ENCODE results near the gene IDH3B. TPM values are rescaled to one million over a fixed set of nuclear protein-coding genes. Genes with fewer than 3 reads are reported as not detected.
"Not testable (repeated sequence)": the region's sequence is repeated elsewhere in the genome, so short reads cannot be mapped to it uniquely, and the experiment has no call there.

The IDH3B gene
- 76.2 TPM for total RNA-seq

- DNase-seq (ENCODE audit: low spot score in 2 of 2) (peak; percentile 79 to 92), FAIRE-seq (no peak)
Measured at GRCh38 chr20:2663887-2664719, at the start of gene IDH3B. TSS of gene IDH3B (minus strand) at chr20:2664216. CDS start at chr20:2664188, 28 bp downstream.

GRCh38 chr20:2713285-2713684 lies 49.3 kb upstream of the IDH3B start:
- FAIRE-seq (no peak), DNase-seq (ENCODE audit: low spot score in 2 of 2) (no peak)

- DNase-seq (ENCODE audit: low spot score in 2 of 2), result no peak
- FAIRE-seq, result no peak
Measured at GRCh38 chr20:2709205-2709981, 45.4 kb upstream of the IDH3B start.

- DNase-seq (ENCODE audit: low spot score in 2 of 2) (no peak), FAIRE-seq (no peak)
Measured at GRCh38 chr20:2708665-2709064, 44.6 kb upstream of the IDH3B start.

- DNase-seq (ENCODE audit: low spot score in 2 of 2) (no peak), FAIRE-seq (no peak)
Measured at GRCh38 chr20:2708073-2708415, 44.0 kb upstream of the IDH3B start.

- FAIRE-seq (no peak), DNase-seq (ENCODE audit: low spot score in 2 of 2) (no peak)
Measured at GRCh38 chr20:2707353-2708072, 43.5 kb upstream of the IDH3B start.

- DNase-seq (ENCODE audit: low spot score in 2 of 2) (no peak), FAIRE-seq (no peak)
Measured at GRCh38 chr20:2706688-2707352, 42.8 kb upstream of the IDH3B start.

- FAIRE-seq (no peak), DNase-seq (ENCODE audit: low spot score in 2 of 2) (no peak)
Measured at GRCh38 chr20:2705931-2706645, 42.1 kb upstream of the IDH3B start.

GRCh38 chr20:2703716-2704475 lies 39.9 kb upstream of the IDH3B start:
- no peak for DNase-seq (ENCODE audit: low spot score in 2 of 2)
- FAIRE-seq, result no peak

GRCh38 chr20:2701671-2702081 lies 37.7 kb upstream of the IDH3B start:
- DNase-seq (ENCODE audit: low spot score in 2 of 2) (no peak), FAIRE-seq (no peak)

GRCh38 chr20:2700913-2701620 lies 37.1 kb upstream of the IDH3B start:
- no peak for FAIRE-seq
- DNase-seq (ENCODE audit: low spot score in 2 of 2), result no peak

- DNase-seq (ENCODE audit: low spot score in 2 of 2) (no peak), FAIRE-seq (no peak)
Measured at GRCh38 chr20:2699775-2700413, 35.9 kb upstream of the IDH3B start.

- DNase-seq (ENCODE audit: low spot score in 2 of 2) (no peak), FAIRE-seq (no peak)
Measured at GRCh38 chr20:2698912-2699311, 34.9 kb upstream of the IDH3B start.

GRCh38 chr20:2698186-2698817 lies 34.3 kb upstream of the IDH3B start:
- no peak for DNase-seq (ENCODE audit: low spot score in 2 of 2)

GRCh38 chr20:2697768-2698167 lies 33.8 kb upstream of the IDH3B start:
- DNase-seq (ENCODE audit: low spot score in 2 of 2) (no peak), FAIRE-seq (no peak)

More at GRCh38 chr20:2698186-2698817, 34.3 kb upstream of the IDH3B start:
- FAIRE-seq, result no peak

GRCh38 chr20:2696646-2697045 lies 32.6 kb upstream of the IDH3B start:
- no peak for DNase-seq (ENCODE audit: low spot score in 2 of 2)
- FAIRE-seq, result no peak

GRCh38 chr20:2695984-2696525 lies 32.0 kb upstream of the IDH3B start:
- DNase-seq (ENCODE audit: low spot score in 2 of 2); FAIRE-seq: not testable (repeated sequence)

Data from frontal cortex (tissue), 4 donors.